ENCODE measurements around the gene KCP.
A peak's percentile ranks its signal among the peaks of the same experiment; 100 is the strongest.

- TF ChIP-seq CTCF (conservative IDR thresholded peaks at IDR 0.05; ENCODE audit: low read length) (peak; percentile 92), EZH2phosphoT487 (IDR thresholded peaks at IDR 0.05; ENCODE audit: borderline replicate concordance) (no peak)
These were observed 68.4 kb downstream of the KCP start for GRCh38 chr7:128841921-128842673.
